NOMO-1 (cell line): ENCODE measurements around the gene SDC3.
A peak's percentile ranks its signal among the peaks of the same experiment; 100 is the strongest.

ENCODE experiments used
- DNase-seq, 2 experiments: peaks; one replicate each; lab custom pipeline; 2025; ENCODE audit not compliant: unreplicated experiment in 2 of 2; lab: John Stamatoyannopoulos, UW

Gene SDC3

DNA sequence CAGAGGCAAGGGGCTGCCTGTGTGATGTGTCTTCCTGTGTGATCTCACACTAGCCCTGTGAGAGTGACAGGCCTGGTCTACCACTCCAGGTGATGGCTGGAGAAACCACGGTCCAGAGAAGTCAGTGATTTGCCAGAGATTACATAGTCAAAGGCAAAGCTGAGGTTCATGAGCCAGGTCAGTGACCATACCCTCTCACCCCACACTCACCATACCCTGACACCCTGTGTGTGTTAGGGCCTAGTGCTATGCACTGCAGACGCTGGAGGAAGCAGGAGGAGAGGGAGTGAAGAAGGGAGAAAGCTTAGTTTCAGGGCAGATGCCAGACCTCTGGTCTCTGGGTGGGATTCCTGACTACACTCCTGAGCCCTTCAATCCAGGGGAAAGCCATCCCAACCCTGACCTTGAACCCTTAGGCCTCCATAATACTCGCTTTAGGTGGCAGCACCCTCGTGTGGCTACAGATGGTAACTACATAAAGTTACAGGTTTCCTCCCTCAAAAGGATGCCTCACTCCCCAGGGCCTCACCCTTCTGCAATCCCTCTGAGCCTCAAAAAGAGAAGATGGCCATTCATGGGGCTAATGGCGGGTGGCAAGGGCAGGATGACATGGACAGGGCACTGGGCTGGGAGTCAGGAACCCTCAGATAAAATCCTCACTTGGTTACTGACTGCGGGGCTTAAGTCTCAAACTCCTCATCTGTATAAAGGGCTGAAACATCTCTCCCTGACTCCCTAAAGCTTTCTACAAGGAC is 20.8 kb upstream of the SDC3 start:
- DNase-seq, result peak; percentile 20 to 30

DNA sequence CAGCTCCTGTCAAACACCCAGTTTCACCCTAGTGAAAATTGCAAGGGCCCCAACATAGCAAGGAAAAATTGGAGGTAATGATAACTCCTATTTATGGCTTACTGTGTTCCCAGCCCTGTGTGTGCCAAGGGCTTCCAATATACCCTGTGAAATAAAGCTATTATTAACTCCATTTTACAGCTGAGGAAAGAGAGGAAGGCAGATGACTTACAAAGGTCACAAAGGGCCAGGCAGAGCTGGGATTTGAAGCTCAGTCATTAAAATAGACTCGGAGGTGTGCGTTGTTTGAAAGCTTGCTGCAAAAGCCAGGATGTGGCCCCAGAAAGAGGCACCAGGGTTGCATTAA is 20.2 kb upstream of the SDC3 start:
- no peak for DNase-seq

DNA sequence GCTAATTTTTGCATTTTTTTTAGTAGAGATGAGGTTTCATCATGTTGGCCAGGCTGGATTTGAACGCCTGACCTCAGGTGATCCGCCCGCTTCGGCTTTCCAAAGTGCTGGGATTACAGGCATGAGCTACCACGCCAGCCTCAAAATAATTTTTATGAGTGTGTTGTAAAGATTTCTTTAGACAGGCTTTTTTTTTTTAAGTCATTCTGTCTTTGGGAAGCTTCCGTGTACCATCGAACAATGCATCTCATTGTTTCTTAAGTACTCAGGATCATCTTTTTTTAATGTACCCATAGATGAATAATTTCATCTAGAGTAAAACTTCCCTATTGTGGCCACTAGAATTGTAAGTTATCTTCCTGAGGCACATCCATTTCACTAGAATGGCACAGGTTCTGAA is 19.6 kb upstream of the SDC3 start:
- no peak for DNase-seq

DNA sequence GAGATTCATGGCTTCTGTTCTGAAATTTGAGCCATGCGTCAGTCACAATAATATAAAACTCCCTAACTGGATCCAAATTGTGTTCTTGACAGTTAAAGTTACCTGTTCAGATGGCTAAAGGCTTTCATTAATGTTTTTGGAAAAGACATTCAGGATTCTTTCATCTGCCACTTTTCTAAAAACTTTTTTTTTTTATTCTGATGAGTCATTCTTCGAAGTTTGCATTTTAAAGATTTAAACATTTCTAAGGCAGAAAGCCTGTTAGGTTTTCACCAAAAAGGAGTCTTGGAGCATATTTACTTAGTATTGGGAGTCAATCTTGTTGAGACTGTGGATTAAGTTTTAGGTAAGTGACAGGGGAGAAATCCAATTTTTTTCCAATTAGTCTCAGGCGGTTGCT is 18.9 kb upstream of the SDC3 start:
- no peak for DNase-seq

DNA sequence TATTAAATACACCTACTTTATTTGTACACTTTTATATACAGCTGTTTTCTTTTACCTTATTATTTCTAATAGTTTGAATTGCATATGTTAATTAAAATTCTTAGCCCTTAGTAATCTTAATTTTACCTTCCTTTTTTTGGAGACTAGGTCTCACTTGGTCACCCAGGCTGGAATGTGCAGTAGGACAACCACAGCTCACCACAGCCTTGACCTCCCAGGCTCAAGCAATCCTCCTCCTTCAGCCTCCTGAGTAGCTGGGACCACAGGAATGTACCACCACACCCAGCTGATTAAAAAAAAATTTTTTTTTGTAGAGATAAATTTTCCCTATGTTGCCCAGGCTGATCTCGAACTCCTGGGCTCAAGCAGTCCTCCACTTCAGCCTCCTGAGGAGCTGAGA is 15.0 kb upstream of the SDC3 start:
- DNase-seq, result no peak

DNA sequence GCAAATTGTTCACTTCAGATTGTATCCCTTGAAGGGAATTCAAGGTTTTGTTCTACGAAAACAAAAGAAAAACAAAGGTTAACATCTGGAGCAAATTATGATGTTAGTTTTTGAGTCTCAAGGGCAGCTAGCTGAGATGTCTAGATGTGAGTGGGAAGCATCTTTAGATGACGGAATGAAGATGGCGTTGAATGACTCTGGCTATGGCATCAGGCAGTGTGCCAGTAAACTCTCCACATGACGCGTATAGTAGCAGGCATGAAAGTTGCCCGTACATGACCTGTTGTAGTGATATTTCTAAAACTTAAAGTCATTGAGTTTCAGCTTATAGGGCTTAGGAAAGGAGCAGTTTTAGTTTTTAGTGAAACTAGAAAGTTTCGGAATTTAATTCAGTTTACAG is 12.3 kb upstream of the SDC3 start:
- DNase-seq, result no peak

DNA sequence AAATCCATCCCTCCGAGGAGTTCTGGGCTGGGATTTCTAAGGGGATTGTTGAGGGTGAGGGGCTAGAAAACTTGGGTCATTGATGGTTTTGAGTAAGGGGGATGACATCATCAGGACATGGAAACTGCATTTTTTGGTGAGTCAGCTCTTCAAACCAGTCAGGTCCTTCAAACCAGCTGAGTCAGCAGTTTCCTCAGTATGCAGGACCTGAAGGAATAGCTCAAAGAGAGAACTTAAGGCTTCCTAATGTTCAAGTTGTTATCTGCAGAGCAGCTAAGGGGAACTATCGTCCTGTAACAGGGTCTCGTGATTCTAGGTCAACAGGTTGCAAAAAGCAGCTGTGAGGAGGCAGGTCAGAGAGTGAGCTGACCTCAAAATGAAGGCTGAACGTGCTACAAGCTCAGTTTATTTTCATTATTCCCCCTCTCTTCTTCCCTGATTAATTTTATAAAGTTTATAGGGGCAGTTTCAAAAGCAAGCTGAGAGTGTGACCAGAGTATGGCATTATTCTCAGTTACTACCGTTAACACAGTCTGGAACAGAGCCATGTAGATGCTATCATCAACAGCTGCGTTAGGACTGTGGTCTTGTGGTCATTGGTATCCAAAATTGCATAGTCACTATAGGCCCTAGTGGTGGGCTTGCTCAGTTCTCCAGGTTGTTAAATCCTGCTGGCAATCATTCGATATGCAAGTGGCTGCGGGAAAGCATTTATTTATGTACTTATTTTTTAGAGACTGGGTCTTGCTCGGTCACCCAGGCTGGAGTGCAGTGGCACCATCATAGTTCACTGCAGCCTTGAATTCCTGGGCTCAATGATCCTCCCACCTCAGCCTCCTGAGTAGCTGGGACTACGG is 10.7 kb upstream of the SDC3 start:
- DNase-seq, result peak; percentile 24 to 71

DNA sequence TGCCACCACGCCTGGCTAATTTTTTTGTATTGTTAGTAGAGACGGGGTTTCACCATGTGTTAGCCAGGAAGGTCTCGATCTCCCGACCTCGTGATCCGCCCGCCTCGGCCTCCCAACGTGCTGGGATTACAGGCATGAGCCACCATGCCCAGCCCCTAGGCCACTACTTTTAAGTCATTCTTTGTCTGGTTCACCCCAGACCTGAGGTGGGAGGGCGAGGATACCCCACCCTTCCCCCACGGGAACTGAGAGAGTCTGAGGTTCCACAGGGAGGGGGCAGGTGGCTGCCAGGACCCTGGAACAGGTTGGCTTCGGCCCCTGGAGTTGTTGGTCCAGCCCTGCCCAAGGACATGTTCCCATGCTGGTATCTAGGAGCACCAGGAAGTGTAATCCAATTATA is 7.7 kb upstream of the SDC3 start:
- DNase-seq, result no peak

DNA sequence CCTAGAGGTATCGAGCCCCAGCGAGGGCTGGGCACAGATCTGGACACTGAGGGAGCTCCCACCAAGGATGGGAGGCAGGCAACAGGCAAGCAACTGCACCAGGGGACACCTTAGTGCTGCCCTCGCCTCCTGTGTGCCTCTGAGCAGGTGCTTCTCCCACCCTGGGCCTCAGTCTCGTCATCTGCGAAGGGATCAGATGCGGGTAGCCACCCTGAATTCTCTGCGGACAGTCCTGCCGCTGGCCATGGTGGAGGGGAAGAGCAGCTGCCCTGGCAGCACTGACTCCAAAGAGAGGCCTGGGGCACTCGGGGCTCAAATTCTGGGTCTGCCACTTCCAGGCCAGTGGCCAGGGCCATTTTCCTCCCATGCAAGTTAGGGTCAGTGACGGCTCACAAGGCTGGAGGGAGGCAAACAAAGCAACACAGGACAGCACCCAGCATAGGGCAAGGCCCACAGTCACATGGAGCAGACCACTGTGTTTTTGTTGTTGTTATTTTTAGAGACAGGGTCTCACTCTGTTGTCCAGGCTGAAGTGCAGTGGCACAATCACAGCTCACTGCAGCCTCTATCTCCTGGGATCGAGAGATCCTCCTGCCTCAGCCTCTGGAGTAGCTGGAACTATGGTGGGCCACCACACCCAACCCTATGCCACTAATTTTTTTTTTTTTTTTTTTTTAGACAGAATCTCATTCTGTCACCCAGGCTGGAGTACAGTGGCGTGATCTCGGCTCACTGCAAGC is 7.1 kb upstream of the SDC3 start:
- no peak for DNase-seq

DNA sequence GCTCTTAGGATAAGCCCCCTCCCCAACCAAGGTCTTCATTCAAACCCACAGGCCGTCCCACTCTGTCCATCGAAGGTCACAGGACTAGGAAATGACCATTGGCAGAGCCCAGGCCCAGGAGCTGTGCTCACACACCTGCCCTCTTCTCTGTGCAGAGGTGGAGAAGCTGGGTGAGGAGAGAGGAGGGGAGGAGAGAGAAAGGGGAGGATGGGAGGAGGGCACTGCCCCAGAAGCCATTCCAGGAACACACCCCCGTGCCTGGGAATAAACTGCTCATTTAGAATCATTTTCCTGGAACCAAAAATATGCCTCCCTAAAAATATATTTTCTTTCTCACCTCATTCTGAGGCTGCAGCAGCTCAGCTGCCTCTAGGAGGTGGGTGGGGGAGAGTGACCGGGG is 6.4 kb upstream of the SDC3 start:
- DNase-seq, result no peak

DNA sequence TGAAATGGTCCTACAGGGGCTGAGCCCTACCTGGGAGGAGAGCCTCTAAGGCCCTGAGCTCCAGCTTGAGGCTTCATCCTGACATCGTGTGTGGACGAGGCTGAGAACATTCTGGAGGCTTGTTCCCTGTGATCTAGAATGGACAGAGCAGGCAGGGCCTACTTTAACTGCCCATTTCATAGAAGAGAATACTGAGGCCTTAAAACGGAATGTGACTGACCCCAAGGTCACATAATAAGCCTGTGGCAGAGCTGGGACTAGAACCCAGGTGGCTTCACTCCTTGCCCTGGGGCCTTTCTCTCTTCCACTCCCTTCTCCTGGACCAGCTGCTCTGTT is 6.0 kb upstream of the SDC3 start:
- DNase-seq, result no peak

DNA sequence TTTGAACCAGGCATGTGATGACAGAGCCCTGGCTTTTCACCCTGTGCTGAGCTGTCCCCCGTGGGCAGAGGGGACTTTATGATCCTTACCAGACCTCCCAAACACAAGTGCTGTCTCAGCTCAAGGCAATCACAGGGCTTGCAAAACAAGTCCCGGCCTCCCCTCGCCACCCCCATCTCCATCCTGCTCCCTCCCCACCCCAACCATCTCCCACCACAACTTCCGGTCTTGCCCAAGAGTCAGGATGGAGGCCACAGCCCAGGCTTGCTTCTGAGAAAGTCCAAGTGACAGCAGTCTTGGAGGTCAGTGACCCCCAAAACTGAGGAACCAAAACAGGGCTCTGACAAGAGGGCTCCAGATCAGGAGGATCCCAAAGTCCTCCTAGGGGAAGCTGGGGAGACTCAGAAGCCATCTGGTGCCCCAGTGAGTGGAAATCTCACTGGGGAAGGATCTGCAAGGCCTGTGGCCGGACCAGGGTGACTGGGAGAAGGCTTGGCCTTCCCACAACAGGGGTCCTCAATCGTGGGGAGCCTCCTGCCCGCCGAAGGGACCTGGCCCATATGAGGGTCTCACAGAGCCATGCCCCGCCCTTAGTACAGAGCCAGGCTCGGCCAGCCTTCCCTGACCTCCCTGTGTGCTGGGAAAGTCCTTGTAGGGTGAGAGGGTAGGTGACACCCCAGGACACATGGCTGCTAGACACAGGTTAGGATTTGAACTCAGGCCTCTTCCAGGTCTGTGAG is 4.5 kb upstream of the SDC3 start:
- DNase-seq, result peak; percentile 69 to 87

DNA sequence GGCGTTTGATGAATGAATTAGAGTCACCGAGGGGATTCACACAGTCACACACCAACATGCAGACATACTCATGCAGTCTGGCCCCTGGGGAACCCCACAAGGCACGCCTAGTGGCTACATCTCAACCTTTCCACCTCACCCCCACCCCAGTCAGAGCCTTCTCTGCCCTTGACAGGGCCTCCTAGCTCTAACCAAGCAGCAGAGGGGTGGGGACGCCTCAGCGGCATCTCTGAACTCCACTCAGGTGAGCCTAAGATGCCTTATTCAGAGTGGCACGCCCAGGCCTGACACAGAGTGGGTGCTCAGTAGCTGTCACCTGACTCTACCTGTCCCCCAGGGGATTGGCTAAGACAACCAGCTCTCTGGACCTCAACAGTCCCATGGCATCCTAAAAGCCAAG is 3.7 kb upstream of the SDC3 start:
- DNase-seq, result no peak

DNA sequence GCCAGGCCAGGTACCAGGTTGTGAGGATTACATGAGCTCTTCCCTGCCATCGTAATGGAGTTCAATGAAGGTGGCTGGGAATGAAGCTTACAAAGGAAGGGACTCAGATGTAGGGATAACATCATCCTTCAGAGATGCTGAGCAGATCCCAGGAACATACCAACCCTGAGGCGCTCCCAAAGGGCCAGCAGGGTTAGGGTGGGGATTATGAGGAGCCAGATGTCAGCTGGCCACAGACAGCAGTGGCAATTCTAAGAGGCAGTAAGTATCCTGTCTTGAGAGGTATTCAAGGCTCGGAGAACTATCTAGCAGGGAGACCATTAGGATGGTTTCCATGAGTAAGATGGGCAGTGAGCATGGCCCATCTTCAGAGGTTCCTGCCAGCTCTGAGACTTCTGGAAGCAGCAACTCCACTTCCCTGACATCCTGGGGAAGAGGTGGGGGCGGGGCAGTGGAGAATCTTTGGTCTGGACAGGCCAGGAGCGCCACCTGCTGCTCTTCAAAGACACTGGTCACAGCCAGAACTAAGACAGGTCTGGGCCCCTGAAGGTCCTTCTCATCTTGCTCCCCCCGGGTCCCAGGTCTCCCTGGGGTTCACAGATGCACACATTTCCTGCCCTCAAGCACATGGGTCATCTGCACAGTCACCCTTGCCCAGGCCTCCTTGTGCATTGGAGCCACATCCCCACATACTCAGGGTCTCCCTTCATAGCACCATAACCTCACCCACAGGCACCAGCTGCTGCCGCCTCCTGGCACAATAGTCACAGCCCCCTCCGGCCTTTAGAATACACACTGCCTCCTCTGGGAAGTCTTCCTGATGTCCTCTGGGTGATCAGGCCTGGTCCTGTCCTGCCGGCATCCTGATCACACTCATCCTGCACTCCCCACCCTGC is 2.7 kb upstream of the SDC3 start:
- DNase-seq, result peak; percentile 43 to 47

DNA sequence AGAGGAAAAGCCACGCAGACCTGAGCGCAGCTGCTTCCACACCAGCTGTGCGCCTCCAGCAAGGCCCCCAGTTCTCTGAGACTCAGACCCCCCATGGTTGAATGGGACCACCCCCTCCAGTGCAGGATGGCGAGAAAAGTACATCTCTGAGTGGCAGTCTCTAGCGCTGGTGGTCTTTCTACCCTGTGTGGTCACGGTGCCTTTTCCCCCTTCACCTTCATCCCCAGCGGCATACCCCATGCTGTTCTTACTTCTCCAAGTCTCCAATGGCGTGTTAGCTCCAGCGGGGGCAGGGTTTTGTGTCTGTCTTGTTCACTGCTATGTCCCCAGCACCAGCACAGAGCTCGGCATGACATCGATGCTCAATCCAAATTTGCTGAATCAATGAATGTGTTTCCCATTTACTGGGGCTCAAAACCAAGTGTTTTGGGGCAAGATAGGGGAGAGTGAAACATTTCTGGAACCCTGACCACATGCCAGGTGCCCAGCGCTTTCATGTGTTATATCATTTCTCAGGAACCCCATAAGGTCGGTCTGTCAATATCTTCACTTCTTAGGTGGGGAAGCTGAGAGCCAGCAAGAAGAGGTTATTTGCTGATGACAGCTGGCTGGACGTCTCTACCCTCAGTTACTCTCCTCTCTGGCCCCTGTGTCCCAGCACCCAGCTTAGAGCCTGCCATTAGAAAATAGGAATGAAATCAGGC is 959 bp upstream of the SDC3 start:
- DNase-seq, result no peak

DNA sequence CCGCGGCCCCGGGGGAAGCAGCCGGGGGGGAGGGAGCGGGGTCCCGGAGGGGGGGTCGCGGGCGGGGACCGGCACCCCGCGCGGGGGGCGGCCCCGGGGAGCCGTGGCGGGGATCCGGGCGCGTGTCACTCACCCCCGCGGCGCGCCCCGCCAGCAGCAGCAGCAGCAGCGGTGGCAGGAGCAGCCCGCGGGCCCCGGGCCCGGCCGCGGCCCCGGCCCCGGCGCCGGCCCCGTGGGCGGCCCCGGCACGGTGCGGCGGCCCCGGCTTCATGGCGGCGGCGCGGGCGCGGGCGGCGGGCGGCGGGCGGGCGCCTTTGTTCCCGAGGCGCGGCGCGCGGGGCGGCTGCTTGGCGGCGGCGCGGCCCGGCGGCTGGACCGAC is 252 bp downstream of the SDC3 start:
- DNase-seq, result no peak

DNA sequence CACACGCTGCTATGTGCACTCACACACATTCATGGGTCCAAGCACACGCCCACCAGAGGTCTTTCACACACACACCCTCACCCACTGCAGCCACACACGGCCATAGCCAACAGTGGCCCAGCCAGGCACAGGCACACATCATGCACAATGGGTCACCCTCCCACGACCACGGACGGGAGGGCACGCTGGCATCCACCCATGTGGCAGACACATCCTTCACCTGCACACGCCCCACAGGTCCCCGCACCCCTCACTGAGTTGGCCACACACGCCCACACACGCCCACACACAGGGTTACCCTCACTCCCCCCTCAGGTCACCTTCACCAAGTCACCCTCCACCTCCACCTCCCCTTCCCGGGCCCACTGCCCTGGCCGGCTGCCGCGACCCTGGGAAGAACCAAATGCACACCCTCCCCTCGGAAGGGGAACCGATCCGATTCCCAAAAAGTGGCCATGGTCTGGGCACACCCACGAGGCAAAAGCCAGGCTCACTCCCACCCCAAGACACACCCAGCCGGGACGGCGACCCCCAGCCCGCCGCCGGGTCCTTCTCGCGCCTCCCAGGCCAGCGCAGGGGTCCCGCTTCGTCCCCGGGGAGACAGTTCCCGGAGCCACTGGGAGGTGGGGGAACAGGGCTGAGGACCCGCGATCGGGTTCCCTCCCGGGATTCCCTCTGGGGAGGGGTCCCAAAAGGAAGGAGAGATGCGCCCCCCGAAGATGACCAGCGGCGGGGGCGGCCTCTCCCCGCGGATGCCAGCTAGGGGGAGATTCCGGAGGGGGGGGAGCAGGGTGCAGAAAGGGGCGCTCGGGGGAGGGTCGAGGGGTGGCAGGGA is 860 bp downstream of the SDC3 start:
- no peak for DNase-seq

DNA sequence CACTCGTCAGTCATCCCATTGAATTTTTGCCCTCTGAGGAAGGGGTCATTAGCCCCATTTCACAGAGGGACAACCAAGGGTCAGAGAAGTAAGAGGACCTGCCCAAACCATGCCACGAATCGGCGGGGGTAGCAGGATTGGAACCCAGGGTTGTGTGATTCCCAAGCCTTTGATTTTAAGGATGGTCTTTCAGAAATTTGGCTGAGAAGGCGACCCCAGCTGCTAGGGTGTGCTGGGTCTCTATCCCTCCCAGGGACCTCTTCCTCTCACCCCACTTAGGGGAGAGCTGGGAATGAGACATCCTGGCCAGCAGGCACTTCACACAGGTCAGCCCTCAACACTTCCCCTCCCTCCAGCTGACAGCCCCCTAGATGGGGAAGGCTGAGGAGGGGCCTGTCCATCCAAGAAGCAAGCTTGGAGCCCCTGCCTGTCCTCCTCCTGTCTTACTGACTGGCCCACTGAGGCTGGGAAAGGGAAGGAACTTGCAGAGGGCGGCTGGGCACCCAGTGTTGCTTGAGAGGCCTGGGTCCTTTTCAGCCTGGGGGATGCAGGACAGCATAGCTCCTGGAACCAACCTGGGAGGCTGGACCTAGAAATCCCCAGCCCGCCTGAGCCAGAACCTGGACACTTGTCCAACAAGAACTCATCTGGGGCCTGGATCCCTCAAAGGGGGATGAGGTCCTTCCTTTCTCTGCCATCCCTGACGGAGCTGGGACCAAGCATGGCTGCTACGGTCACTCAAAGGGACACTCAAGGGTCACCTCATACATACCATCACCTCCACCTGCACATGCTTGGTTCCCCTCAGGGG is 1.7 kb downstream of the SDC3 start:
- DNase-seq, result no peak
